CD4-positive, alpha-beta T cell (primary cell): Measurements from ENCODE around the gene HTRA2. TPM values are rescaled to one million over a fixed set of nuclear protein-coding genes. Genes with fewer than 3 reads are reported as not detected.
A peak's percentile ranks its signal among the peaks of the same experiment; 100 is the strongest.

ENCODE experiments used
- ATAC-seq: fragments of 200-7000 bp; cut with Tn5 transposase; one replicate; pipeline ENCODE4 v1.10.0; 2022; ENCODE audit warnings: mild to moderate bottlenecking; ENCODE audit not compliant: poor library complexity
- CTCF ChIA-PET: fragments of 350-600 bp; sonication (Branson Sonifier 250); formaldehyde crosslinking; loops from one replicate; lab custom pipeline; 2021; ENCODE audit warnings: antibody characterized with exemption, inconsistent platforms; lab: Charles Lee
- POLR2A ChIA-PET: fragments of 350-600 bp; sonication (Branson Sonifier 250); formaldehyde crosslinking; loops from one replicate; lab custom pipeline; 2021; ENCODE audit warnings: antibody characterized with exemption, inconsistent platforms; lab: Charles Lee
- DNase-seq, 14 experiments: peaks; one replicate each; pipeline ENCODE4 v3.0.0-alpha.2; 2013 to 2020; ENCODE audit warnings: mixed read lengths in 2 of 14
- H3K27ac ChIP-seq, 2 donors: one replicate each; pipeline versions ENCODE4 v1.5.1 to v1.7.0; 2013; ENCODE audit warnings: low read length in 2 of 2, low read depth in 1 of 2, mild to moderate bottlenecking in 1 of 2
- H3K27me3 ChIP-seq, 2 experiments: 1 replicate in 1 of 2; 2 replicates in 1 of 2; pipeline versions ENCODE4 v1.6.1 to v1.7.0; 2013; ENCODE audit warnings: low read length in 2 of 2, control low read depth in 1 of 2, mild to moderate bottlenecking in 1 of 2, moderate library complexity in 1 of 2; ENCODE audit not compliant: insufficient read depth in 2 of 2, control insufficient read depth in 1 of 2
- H3K36me3 ChIP-seq: one replicate; pipeline ENCODE4 v1.6.1; 2013; ENCODE audit warnings: low read length, control low read depth; ENCODE audit not compliant: insufficient read depth
- H3K4me1 ChIP-seq: one replicate; pipeline ENCODE4 v1.6.1; 2013; ENCODE audit warnings: low read length, control low read depth; ENCODE audit not compliant: insufficient read depth
- H3K4me3 ChIP-seq: one replicate; pipeline ENCODE4 v1.5.1; 2013; ENCODE audit warnings: mild to moderate bottlenecking, low read length, moderate library complexity
- H3K9me3 ChIP-seq, 2 experiments: 1 replicate in 1 of 2; 2 replicates in 1 of 2; pipeline versions ENCODE4 v1.6.1 to v1.7.0; 2013; ENCODE audit warnings: low read length in 2 of 2, mild to moderate bottlenecking in 2 of 2, control low read depth in 1 of 2, moderate library complexity in 1 of 2; ENCODE audit not compliant: control insufficient read depth in 1 of 2, insufficient read depth in 1 of 2
- H3K27ac Mint-ChIP-seq: one replicate; pipeline ENCODE4 v1.8.0; 2020; ENCODE audit warnings: mixed read lengths
- H3K27me3 Mint-ChIP-seq: one replicate; pipeline ENCODE4 v1.8.0; 2021; ENCODE audit warnings: mixed read lengths
- H3K36me3 Mint-ChIP-seq: one replicate; pipeline ENCODE4 v1.8.0; 2021; ENCODE audit warnings: low read depth, mixed read lengths
- H3K4me1 Mint-ChIP-seq: one replicate; pipeline ENCODE4 v1.8.0; 2021; ENCODE audit warnings: low read depth, mixed read lengths
- H3K4me3 Mint-ChIP-seq: one replicate; pipeline ENCODE4 v1.8.0; 2020; ENCODE audit warnings: mild to moderate bottlenecking, mixed read lengths
- H3K9me3 Mint-ChIP-seq: one replicate; pipeline ENCODE4 v1.8.0; 2020; ENCODE audit warnings: mixed read lengths
- CTCF ChIP-seq: fragments of 200-600 bp; IDR thresholded peaks from one replicate; pipeline ENCODE4 v1.8.0; 2022; ENCODE audit warnings: antibody characterized with exemption, mild to moderate bottlenecking
- intact Hi-C, 2 experiments: fragments of 100-400 bp; cut with DNase I in 1 of 2; cut with micrococcal nuclease in 1 of 2; formaldehyde crosslinking; loops; one replicate each; pipeline versions ENCODE4 v1.15.1 to v1.9.0; 2023 to 2025; cut with DNase I, micrococcal nuclease
- total RNA-seq, 174 experiments: library from RNA in 2 of 174; stranded (reverse) in 2 of 174; gene quantifications; one replicate each; pipeline ENCODE4 v1.2.3 and lab custom pipeline; 2021 to 2026

The HTRA2 gene
- total RNA-seq, 2 experiments from 2014 or later, result 15.3 to 16.0 TPM

GRCh38 chr2:74502720-74503505, 26.8 kb upstream of the HTRA2 start:
- Histone ChIP-seq H3K9me3 (peaks cover 0 to 31% of the 10 kb centered on the region in 2 experiments), H3K27me3 (peaks cover 63 to 69% of the 10 kb centered on the region in 2 experiments), H3K4me3 (peak overlapping the region; percentile 53), H3K27ac (no peak overlapping the region), H3K4me1 (peaks cover 68% of the 10 kb centered on the region), H3K36me3 (peaks cover 18% of the 10 kb centered on the region)
- ChIA-PET POLR2A (interaction anchor here (0.6 to 1.6 kb wide), 6 partner anchors 10 to 305 kb away, joined by 3 to 6 read pairs (median 3); partner anchors contain the start of genes AUP1, C2orf81, CCDC142 and HTRA2), CTCF (interaction anchor here (1.1 to 2.1 kb wide), 3 partner anchors 20 to 324 kb away, joined by 3 to 7 read pairs (median 3); partner anchors contain the start of genes CCDC142, MOB1A and TTC31)
- peaks cover 91% of the 10 kb centered on the region for H3K27me3 Mint-ChIP-seq
- DNase-seq (peak in 8 of 14 experiments; percentile 20 to 75 (median 50)), ATAC-seq (no peak)
- no peak overlapping the region for H3K27ac Mint-ChIP-seq
- peaks cover 85% of the 10 kb centered on the region for H3K4me1 Mint-ChIP-seq
- no peaks in the 10 kb centered on the region for H3K9me3 Mint-ChIP-seq
- TF ChIP-seq CTCF, result no peak
- intact Hi-C loops, result no loop called here
- H3K4me3 Mint-ChIP-seq, result peak overlapping the region; percentile 60
- H3K36me3 Mint-ChIP-seq, result peaks cover 35% of the 10 kb centered on the region

- peaks cover 37% of the 10 kb centered on the region for H3K36me3 Mint-ChIP-seq
- intact Hi-C loops, result no loop called here
- Histone ChIP-seq H3K4me1 (peaks cover 65% of the 10 kb centered on the region), H3K36me3 (peaks cover 18% of the 10 kb centered on the region), H3K9me3 (peaks cover 0 to 24% of the 10 kb centered on the region in 2 experiments), H3K4me3 (peak overlapping the region; percentile 53), H3K27me3 (peaks cover 57 to 60% of the 10 kb centered on the region in 2 experiments), H3K27ac (no peak overlapping the region)
- H3K27me3 Mint-ChIP-seq, result peaks cover 82% of the 10 kb centered on the region
- ATAC-seq (no peak), DNase-seq (no peak)
- no peak for TF ChIP-seq CTCF
- ChIA-PET CTCF (interaction anchor here (1.1 to 2.1 kb wide), 3 partner anchors 21 to 325 kb away, joined by 3 to 7 read pairs (median 3); partner anchors contain the start of genes CCDC142, MOB1A and TTC31), POLR2A (interaction anchor here (0.6 to 1.6 kb wide), 8 partner anchors 9 to 306 kb away, joined by 3 to 6 read pairs (median 3); partner anchors contain the start of genes AUP1, C2orf81, CCDC142 and HTRA2)
- peak overlapping the region; percentile 75 for H3K4me3 Mint-ChIP-seq
- no peaks in the 10 kb centered on the region for H3K9me3 Mint-ChIP-seq
- H3K4me1 Mint-ChIP-seq, result peaks cover 85% of the 10 kb centered on the region
- H3K27ac Mint-ChIP-seq, result no peak overlapping the region
Measured at GRCh38 chr2:74503506-74504475, 25.9 kb upstream of the HTRA2 start.

GRCh38 chr2:74504591-74504990, 25.1 kb upstream of the HTRA2 start:
- H3K4me3 ChIP-seq, result no peak overlapping the region
- peaks cover 37% of the 10 kb centered on the region for H3K36me3 Mint-ChIP-seq
- intact Hi-C loops, result no loop called here
- no peak for TF ChIP-seq CTCF
- H3K4me1 Mint-ChIP-seq, result peaks cover 81% of the 10 kb centered on the region
- no peaks in the 10 kb centered on the region for H3K9me3 Mint-ChIP-seq
- H3K27ac ChIP-seq, result no peak overlapping the region
- POLR2A ChIA-PET, result interaction anchor here (0.9 to 1.6 kb wide), 3 partner anchors 9 to 32 kb away, joined by 3 to 5 read pairs (median 3); partner anchors contain the start of gene MRPL53
- no peak for ATAC-seq
- DNase-seq, result no peak
- peaks cover 18% of the 10 kb centered on the region for H3K36me3 ChIP-seq
- peak overlapping the region; percentile 18 for H3K27ac Mint-ChIP-seq
- peaks cover 57% of the 10 kb centered on the region for H3K4me1 ChIP-seq
- peaks cover 0 to 17% of the 10 kb centered on the region in 2 experiments for H3K9me3 ChIP-seq
- peaks cover 78% of the 10 kb centered on the region for H3K27me3 Mint-ChIP-seq
- CTCF ChIA-PET, result interaction anchor here (0.6 to 2.1 kb wide), 3 partner anchors 17 to 27 kb away, joined by 3 to 7 read pairs (median 4); partner anchors contain the start of genes CCDC142 and TTC31
- peaks cover 49 to 52% of the 10 kb centered on the region in 2 experiments for H3K27me3 ChIP-seq
- H3K4me3 Mint-ChIP-seq, result peak overlapping the region; percentile 75
